HG03045 (cell line): ENCODE measurements around the gene TOX2.
"Not testable (repeated sequence)": the region's sequence is repeated elsewhere in the genome, so short reads cannot be mapped to it uniquely, and the experiment has no call there.

ENCODE experiments used
- ATAC-seq: cut with Tn5 transposase; IDR thresholded peaks from one replicate; pipeline ENCODE4 v1.9.1; 2021; ENCODE audit warnings: mild to moderate bottlenecking, moderate library complexity; ENCODE audit not compliant: unreplicated experiment

The TOX2 gene

DNA sequence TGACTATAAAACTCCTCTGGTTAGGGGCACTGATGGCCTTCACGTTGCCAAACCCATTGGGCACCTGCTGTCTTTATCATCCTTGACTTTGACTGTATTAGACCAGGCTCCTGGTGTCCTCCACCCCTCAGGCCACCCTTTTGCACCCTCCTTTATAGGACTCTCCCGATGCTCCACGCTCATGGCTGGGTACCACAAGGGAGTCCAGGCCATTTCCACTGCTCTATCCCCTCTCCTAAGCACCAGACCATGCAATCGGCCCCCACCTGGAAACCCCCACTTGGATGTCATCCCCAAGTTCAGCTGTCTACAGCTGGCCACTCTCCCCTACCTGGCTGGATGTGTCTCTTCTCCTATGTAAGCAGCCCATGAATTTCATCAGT is 115.2 kb downstream of the TOX2 start:
- no peak for ATAC-seq

DNA sequence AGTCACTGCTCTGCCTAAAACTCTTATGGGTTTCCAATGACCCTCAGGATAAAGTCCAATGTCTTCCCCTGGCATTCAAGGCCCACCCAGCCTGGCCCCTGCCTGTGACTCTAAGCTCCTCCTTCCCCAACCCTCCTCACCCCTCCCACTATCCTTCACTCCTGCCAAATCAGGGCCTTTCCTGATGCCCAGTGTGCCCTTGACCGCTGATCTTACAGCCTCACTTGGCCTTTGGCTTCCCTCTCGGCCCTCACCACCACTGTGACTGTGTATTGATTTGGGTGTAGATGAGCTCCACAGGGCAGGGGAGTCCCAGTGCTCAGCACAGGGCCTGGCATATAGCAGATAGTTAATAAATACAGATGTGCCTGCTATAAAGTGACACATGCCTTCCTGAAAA is 115.7 kb downstream of the TOX2 start:
- no peak for ATAC-seq

DNA sequence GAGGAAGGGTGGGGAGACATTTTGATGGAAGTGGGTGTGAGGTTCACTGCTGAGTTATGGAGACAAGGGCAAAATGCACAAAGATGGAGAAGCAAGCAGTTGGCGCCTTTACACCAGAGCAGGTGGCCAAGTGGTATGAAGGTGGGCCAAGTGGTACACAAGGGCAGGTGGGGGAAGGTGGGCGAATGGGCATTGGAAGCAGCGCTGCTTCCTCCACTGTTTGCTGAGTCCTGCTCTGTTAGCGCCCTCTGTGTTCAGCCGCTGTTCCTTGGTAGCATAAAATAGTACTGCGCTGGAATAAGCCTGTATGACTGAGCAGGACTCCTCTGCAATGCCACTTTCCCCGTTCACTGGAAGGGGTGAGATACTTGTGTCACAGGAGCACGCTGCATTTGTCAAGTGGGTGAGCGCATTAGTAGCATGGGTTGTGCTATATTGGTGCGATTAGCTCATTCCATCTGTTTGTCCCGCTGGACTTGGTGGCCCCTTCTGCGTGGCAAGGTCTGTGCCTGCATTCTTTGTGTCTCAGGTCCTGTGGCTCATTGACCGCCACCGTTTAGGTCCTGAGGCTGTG is 116.4 kb downstream of the TOX2 start:
- no peak for ATAC-seq

DNA sequence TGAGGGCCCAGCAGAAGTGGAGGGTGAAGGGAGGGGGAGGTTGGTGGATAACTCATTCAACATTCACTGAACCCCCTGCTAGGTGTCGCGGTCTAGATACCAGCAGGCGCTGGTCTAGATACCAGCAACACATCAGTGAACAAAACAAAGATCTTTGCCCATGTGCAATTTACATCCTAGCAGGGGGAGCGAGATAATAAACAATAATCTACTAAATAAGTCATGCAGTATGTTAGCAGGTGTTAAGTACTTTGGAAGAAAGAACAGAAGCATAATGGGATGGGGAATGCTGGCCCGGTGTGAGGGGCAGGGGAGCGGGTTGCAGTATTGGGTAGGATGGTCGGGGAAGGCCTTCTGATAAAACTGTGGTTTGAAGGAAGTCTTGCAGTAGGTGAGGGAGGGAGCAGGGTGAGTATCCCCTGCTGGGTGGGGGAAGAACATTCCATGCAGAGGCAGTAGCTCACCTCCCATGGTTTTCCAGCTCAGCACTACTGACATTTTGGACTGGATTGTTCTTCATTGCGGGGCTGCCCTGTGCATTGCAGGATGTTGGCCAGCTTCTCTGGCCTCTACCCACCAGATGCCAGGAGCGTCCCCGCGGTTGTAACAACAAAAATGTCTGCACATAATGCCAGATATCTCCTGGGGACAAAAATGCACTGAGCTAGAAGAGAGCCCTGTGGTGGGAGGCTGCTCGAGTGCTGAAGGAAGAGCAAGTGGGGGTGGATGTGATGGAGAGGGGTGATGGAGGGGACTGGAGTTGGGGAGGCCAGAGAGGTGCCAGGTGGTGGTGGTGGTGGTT is 117.3 kb downstream of the TOX2 start:
- ATAC-seq: no peak

DNA sequence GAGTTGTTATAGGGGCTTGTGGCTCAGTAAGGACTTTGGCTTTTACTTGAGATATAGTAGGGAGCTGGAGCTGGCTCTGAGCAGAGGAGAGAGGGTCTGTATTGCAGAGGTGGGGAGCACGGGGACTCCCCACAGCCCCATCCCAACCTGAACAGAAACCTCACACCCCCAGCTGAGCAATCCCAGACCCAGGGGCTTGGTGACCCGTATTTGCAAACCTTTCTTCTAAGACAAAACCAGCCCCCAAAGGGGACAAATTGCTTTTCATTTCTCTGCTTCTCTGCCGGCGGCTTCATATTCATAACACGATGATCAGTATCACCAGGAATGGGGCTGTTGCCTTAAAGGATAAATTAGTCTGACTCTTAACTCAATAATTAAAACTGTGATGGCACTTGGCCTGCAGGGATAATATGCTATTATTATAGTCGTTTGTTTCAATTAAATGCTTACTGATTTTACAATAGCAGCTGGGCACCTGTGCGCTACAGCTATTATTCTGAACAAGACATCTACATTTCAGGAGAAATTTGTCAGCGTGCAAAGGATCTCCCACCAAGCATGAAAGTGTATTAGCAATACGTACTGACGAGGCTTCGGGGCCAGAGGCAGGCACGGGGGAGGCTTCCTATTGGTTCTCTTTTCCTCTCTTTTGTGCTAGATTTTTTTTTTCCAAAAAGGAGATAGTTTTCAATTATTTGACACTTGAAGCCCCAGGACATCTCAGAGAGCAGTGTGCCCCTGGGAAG is 118.1 kb downstream of the TOX2 start:
- ATAC-seq: no peak

DNA sequence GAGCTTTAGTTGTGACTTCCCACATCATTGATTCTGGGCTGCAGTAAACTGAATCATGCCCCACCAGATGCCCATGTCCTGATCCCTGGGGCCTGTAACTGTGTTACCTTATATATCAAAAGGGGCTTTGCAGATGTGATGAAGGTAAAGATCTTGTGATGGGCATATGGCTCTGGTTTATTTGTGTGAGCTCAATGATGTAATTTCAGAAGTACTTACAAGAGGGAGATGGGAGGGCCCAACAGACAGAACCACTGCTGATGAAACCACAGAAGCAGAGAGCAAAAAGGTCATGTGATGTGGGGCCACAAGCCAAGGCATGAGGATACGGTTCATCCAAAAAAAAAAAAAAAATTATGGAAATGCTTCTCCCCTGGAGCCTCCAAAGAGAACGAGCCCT is 118.7 kb downstream of the TOX2 start:
- ATAC-seq: no peak

DNA sequence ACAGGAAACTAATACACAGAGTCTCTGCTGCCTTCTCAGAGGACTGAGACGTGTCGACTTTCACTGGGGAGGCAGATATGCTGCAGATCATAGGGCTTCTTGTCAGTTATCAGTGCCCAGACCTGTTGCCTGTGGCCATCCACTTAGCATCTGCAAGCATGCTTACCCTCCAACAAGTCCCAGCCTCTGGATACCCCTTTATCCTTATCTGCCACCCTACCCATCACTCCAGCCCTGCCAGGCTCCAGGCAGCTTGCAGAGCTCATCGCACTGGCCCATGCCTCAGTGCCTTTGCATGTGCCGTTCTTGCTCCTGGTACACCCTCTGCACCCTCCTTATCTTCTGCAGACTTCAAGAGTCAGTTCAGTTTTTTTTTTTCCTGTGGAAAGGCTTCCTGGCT is 119.2 kb downstream of the TOX2 start:
- ATAC-seq: no peak

DNA sequence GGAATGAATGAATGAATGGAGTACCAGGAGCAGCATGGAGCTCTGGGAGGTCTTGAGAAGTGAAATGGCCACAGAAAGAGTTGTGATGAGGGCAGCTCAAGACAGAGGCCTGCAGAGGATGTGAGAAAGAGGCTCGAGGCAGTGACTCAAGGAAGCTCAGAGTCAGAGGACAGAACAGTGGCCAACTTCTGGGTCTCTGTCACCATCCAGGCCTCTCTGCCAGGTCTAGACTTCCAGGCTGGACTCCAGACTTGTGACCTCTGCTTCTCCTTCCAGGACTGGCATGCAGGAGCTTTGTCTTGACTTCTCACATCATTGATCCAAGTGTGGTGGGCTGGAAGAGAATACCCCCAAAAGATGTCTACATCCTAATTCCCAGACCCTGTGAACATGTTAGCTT is 119.8 kb downstream of the TOX2 start:
- no peak for ATAC-seq

DNA sequence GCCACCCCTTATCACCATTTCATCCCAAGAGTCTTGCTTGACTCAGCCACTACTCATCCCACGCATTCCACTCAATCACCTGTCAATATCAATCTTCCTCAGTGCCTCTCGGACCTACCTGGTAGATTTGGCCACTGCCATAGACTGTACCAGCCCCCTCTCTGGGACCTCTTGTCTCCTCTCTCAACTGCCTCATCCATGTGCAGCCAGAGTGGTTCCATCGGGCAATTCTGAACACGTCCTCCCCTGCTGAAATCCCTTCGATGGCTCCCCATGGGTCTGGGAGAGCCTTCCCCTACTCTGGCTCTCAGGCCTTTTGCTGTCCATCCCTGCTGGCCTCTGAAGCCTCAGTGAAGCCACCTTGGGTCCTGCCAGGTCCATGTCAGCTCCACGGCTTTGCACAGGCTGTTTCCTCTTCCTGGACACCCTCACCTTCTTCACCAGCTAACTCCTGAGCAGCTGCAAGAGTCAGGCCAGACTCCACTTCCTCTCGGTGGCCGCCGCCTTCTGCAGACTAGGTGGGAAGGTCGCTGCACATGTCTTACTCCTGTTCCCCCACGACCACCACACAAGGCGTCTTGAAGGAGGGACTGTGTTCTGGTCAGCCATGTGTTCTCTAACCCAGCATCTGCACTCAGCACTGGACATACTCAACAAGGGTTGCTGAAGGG is 120.4 kb downstream of the TOX2 start:
- ATAC-seq: no peak

DNA sequence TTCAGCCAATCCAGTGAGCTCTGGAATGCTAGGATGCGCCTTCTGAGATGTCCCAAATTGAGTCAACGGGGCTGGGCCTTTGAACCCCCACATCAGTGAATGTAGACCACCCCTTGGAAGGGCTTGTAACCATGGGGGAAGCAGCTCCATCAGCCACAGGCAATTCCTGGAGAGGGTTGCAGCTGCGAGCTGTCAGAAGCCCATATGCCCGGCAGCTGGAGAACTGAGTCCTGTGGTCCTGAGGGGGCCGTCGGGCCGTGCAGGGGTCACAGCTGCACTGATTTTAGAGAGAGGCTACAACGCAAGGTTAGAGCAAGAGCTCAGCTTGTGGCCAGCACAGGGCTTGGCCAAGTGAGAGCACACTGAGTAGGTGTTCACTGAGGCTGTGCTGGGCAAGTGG is 121.3 kb downstream of the TOX2 start:
- ATAC-seq: no peak

DNA sequence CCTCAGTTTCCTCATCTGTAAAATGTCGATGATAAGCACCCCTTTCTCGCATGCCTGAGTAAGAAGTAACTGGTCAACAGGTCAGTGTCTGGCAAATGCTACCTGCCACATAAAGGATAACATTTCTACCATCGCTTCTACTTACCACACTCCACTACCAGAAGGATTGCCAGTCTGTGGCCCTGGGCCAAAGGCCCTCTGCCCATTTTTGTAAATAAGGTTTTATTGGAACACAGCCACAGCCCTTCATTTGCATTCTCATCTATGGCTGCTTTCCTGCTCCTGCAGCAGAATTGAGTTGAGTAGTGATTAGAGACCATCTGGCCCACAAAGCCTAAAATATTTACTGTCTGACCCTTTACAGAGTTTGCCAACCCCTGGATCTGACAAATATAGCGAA is 121.8 kb downstream of the TOX2 start:
- ATAC-seq: no peak

DNA sequence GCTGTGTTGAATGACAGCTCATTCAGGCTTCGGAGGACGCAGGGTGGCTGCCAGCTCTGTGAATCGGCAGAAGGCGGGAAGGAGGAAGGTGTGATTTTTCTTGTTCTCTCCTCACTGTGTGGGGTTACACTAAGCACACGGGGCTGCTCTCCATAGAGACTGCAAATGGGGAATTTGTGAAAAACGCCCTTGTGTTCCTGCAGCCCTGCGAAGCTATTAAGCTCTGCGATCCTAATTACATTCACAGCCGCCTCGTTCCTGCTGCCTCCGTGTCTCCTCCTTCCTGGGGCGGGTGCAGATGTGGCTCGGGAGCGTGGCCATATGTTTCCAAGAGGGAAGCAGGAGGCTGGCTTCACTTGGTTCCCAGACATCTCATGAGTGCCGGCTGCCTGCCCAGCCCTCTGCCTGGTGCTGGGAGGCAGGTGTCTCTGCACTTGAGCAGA is 124.0 kb downstream of the TOX2 start:
- no peak for ATAC-seq

DNA sequence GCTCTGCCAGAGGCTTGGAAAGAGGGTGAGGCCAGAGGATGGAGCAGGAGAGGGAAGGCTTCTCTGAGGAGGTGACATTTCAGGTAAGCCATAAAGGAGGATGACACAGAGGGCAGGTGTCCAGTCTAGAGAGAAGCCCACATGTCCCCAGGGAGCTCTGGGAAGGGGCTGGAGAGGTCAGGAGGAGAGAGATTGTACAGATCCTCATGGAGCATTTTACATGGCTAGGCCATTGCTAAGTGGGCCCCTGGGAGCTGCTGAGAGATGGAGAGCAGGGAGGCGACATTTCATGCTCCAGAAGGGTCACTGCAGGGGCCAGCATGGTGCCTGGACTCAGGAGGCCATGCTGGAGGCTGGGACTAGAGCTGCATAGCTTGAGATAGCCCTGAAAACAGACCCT is 124.5 kb downstream of the TOX2 start:
- ATAC-seq: no peak

DNA sequence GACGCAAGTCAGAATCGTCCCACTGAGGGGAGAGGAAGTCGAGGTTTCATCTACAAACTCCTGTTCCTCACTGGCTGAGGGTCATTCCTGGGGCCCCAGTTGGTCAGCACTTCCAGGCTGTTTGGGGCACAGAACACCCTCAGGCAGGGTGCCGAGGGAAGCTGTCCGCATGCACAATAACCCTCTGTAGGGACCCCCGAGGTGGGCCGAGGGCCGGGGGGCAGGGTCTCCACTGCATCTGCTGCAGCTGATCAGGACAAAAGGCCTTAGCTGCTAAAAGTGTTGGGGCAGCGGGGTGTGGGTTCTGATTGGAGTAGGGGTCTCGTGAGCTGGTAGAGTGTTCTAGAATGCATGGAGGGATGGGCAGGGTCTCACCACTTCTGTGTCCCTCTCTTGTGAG is 125.1 kb downstream of the TOX2 start:
- ATAC-seq: no peak

DNA sequence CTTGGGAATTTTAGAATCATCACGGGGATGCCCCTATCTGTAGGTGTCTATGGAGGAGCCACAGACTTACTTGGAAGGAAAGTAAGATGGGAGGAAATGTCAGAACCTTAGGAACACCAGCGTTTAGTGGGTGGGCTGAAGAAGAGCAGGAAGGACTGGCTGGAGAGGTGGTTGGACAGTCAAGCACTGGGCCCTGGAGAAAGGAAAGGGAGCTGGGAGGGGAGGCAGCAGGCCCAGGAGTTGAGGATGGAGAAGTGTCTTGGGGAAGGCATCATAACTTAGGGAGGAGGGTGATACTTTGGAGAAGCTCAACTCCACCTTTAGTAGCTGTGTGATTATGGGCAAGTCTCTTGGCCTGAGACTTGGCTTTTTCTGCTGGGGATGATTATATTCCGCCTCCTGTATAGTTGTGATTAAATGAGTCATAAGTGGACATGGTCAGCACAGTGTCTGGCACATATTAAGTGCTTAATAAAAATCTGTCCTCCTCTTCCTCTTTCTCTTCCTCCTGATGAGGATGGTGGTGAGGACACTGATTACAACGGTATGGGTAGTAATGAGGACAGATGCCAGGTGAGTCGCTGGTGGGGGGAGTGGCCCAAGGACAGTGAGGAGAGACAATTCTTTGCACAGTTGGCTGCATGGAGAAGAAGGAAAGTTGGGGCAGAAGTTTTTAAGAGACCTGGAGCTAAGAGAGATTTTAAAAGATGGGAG is 125.7 kb downstream of the TOX2 start:
- ATAC-seq: no peak

DNA sequence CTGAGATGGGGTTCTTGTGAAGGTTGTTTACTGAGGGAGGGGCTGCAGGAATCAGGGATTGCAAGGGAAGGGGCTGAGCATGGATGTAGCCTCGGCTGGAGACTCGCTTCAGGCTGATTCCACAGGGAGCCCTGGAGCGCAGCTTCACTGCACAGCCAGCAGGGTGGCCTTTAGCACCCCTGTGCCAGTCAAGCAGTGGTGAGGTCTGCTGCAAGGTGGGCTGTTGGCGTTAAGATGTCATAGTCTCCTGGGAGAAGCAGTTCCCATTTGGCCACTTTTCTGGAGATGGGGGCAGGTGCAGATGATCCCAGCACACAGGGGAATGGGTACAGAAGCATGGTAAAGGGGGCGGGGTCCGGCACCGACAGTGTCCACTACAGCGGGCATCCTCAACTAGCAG is 126.3 kb downstream of the TOX2 start:
- ATAC-seq: no peak

DNA sequence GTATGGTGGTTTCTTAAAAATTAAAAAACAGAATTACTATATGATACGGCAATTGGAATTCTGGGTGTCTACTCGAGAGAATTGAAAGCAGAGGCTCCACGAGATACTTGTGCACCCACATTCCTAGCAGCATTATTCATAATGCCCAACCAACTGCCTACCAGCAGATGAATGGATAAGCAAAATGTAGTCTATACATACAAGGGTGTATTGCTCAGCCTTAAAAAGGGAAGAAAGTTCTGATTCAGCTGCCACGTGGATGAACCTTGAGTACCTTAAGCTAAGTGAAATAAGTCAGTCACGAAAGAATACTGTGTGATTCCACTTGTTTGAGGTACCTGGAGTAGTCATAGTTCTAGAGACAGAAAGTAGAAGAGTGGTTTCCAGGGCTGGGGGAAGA is 130.1 kb downstream of the TOX2 start:
- ATAC-seq: not testable (repeated sequence)

DNA sequence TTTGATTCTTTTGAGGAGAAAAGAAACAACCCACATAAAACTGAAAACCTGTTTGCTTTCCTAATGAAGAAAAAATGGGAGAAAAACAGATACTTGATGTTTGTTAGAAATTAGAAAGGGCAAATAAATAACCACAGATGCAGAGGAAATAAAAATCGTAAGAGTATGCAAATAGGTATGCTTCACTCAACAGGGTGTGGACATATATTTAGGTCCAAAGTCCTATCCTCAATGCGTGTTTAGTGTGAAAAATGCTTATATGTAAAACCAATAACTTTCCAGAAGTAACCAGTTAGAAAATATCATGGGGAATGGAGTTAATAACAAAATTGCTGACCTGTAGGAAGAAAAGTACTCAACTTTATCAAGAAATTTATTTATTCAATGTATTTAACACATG is 135.7 kb downstream of the TOX2 start:
- ATAC-seq: no peak

DNA sequence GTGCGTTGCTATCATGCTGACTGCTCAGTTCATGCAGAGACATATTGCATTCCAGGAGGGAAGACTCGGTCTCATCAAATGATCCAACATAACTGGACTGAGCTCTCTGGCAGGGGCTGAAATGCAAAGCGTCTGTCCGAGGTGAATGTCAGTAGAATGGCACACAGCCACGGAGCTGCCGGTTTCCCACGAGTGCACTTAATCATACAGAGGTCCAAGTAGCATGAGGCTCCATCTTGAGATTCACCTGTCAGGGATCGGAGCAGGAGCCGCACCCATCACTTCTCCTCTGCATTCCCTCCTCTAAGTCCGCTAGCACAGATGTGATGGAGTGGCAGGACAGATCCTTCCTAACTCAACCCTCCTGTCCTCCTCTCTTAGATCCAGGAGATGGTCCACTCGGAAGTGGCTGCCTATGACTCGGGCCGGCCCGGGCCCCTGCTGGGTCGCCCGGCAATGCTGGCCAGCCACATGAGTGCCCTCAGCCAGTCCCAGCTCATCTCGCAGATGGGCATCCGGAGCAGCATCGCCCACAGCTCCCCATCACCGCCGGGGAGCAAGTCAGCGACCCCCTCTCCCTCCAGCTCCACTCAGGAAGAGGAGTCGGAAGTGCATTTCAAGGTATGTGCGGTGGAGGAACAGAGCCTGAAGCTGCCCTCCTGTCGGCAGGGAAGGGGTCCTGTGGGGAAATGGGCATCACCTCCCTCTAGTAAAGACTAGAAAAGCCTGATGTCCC is 136.4 kb downstream of the TOX2 start:
- ATAC-seq: no peak

DNA sequence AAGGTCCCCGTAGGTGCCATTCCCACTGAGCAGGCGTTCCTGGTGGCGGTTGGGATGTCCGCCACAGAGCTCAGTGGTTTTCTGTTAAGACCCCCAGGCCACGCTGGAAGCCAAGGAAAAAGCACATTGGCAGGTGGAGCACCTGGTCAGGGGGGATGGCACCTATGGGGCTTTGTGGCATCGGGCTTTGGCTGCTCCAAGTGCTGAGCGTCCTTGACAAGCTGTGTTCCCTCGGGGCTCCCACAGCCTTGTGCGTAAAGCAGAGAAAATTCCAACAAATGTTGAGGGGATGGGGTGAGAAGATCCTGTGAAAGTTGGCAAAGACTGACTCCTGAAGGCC is 137.0 kb downstream of the TOX2 start:
- ATAC-seq: no peak
